Tibial artery (tissue), 4 donors: ENCODE data around the gene NOL4L.

ENCODE experiments used
- DNase-seq, 2 donors: peaks; one replicate each; pipeline ENCODE4 v3.0.0-alpha.2; 2019
- H3K27ac ChIP-seq, 2 donors: fragments of 200-600 bp; sonication (generic) in 1 of 2; 1 replicate in 1 of 2; 2 replicates in 1 of 2; pipeline ENCODE4 v1.5.1; 2018 to 2019; ENCODE audit warnings: mild to moderate bottlenecking in 1 of 2
- H3K27me3 ChIP-seq, 2 donors: fragments of 200-600 bp; sonication (generic) in 1 of 2; one replicate each; pipeline versions ENCODE4 v1.5.1 to v1.6.0; 2016 to 2019
- H3K36me3 ChIP-seq, 3 donors: fragments of 200-600 bp; sonication (generic) in 2 of 3; one replicate each; pipeline ENCODE4 v1.5.1; 2016 to 2019; ENCODE audit warnings: mild to moderate bottlenecking in 2 of 3
- H3K4me1 ChIP-seq, 4 donors: fragments of 200-600 bp; sonication (generic) in 2 of 4; 1 replicate in 3 of 4; 2 replicates in 1 of 4; pipeline ENCODE4 v1.5.1; 2016 to 2019
- H3K4me3 ChIP-seq, 2 donors: fragments of 200-600 bp; sonication (generic) in 1 of 2; 1 replicate in 1 of 2; 2 replicates in 1 of 2; pipeline ENCODE4 v1.5.1; 2018 to 2019; ENCODE audit warnings: mild to moderate bottlenecking in 2 of 2
- H3K9me3 ChIP-seq, 3 donors: fragments of 200-600 bp; sonication (generic) in 1 of 3; one replicate each; pipeline ENCODE4 v1.5.1; 2016 to 2019
- intact Hi-C: fragments of 100-400 bp; cut with DNase I; formaldehyde crosslinking; loops from one replicate; pipeline ENCODE4 v1.15.0; 2023; ENCODE audit warnings: low total_unique reads
- TF ChIP-seq, protein P1 (sequence below), 2 experiments: fragments of 200-600 bp in 1 of 2; fragments of 450-650 bp in 1 of 2; IDR thresholded peaks; one replicate each; pipeline ENCODE4 v1.5.1; 2017 to 2019; ENCODE audit warnings: antibody characterized with exemption in 2 of 2, mild to moderate bottlenecking in 1 of 2, moderate library complexity in 1 of 2

The NOL4L gene

DNA sequence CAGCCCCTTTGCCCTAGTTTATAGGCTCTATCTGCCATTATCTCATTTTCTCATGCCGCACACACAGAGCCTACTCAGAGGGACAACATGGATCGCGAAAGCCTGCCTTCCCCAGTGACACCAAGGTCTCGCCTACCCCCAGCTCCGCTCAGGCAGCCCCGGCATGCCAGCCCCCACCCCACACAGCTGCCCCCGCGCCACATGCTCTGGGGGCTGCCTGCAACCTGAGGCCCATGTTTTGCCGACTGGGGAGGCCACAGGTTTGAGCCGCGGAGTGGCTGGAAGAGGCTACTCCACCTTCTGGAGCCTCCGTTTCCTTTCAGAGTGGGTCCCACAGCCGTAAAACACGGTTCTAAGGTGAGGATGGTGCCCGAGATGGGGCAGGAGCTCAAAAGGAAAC lies 124.9 kb downstream of the NOL4L start:
- no peak overlapping the region for H3K27ac ChIP-seq
- DNase-seq, result no peak
- H3K4me1 ChIP-seq, result peaks cover 7 to 38% (median 14%) of the 10 kb centered on the region in 4 donors
- TF ChIP-seq, protein P1, sequence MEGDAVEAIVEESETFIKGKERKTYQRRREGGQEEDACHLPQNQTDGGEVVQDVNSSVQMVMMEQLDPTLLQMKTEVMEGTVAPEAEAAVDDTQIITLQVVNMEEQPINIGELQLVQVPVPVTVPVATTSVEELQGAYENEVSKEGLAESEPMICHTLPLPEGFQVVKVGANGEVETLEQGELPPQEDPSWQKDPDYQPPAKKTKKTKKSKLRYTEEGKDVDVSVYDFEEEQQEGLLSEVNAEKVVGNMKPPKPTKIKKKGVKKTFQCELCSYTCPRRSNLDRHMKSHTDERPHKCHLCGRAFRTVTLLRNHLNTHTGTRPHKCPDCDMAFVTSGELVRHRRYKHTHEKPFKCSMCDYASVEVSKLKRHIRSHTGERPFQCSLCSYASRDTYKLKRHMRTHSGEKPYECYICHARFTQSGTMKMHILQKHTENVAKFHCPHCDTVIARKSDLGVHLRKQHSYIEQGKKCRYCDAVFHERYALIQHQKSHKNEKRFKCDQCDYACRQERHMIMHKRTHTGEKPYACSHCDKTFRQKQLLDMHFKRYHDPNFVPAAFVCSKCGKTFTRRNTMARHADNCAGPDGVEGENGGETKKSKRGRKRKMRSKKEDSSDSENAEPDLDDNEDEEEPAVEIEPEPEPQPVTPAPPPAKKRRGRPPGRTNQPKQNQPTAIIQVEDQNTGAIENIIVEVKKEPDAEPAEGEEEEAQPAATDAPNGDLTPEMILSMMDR (IDR thresholded peaks at IDR 0.05), result no peak
- no peaks in the 10 kb centered on the region for H3K27me3 ChIP-seq
- H3K9me3 ChIP-seq, result no peaks in the 10 kb centered on the region
- H3K4me3 ChIP-seq, result no peak overlapping the region
- H3K36me3 ChIP-seq, result no peaks in the 10 kb centered on the region
- intact Hi-C loops, result no loop called here

- Histone ChIP-seq H3K9me3 (no peaks in the 10 kb centered on the region), H3K27me3 (no peaks in the 10 kb centered on the region), H3K4me3 (no peak overlapping the region), H3K36me3 (peaks cover 0 to 1% (median 0%) of the 10 kb centered on the region in 3 donors), H3K4me1 (peaks cover 7 to 27% (median 14%) of the 10 kb centered on the region in 4 donors), H3K27ac (no peak overlapping the region)
- DNase-seq, result no peak
- TF ChIP-seq, protein P1 (IDR thresholded peaks at IDR 0.05), result no peak
- intact Hi-C loops, result loop anchor here (10.0 kb wide), 2 partner anchors 124 to 254 kb away; partner anchors contain the start of genes PLAGL2 and POFUT1
Measured at GRCh38 chr20:32458837-32459220, 126.3 kb downstream of the NOL4L start.

GRCh38 chr20:32458061-32458836 lies 126.9 kb downstream of the NOL4L start:
- no peaks in the 10 kb centered on the region for H3K9me3 ChIP-seq
- no peak overlapping the region for H3K27ac ChIP-seq
- H3K4me1 ChIP-seq, result peaks cover 7 to 21% (median 14%) of the 10 kb centered on the region in 4 donors
- H3K27me3 ChIP-seq, result no peaks in the 10 kb centered on the region
- TF ChIP-seq, protein P1 (IDR thresholded peaks at IDR 0.05), result no peak
- H3K4me3 ChIP-seq, result no peak overlapping the region
- DNase-seq, result no peak
- H3K36me3 ChIP-seq, result peaks cover 0 to 7% (median 0%) of the 10 kb centered on the region in 3 donors
- intact Hi-C loops, result loop anchor here (10.0 kb wide), 2 partner anchors 123 to 253 kb away; partner anchors contain the start of genes PLAGL2 and POFUT1

GRCh38 chr20:32457479-32457986 lies 127.6 kb downstream of the NOL4L start:
- TF ChIP-seq, protein P1 (IDR thresholded peaks at IDR 0.05), result no peak
- no peak overlapping the region for H3K27ac ChIP-seq
- H3K4me1 ChIP-seq, result peaks cover 7 to 20% (median 14%) of the 10 kb centered on the region in 4 donors

GRCh38 chr20:32456869-32457478 lies 128.2 kb downstream of the NOL4L start:
- H3K4me1 ChIP-seq, result peaks cover 7 to 20% (median 14%) of the 10 kb centered on the region in 4 donors
- intact Hi-C loops, result loop anchor here (10.0 kb wide), 2 partner anchors 122 to 252 kb away; partner anchors contain the start of genes PLAGL2 and POFUT1
- H3K9me3 ChIP-seq, result no peaks in the 10 kb centered on the region
- H3K27me3 ChIP-seq, result no peaks in the 10 kb centered on the region
- TF ChIP-seq, protein P1 (IDR thresholded peaks at IDR 0.05), result peak; percentile 62 to 75
- DNase-seq, result no peak
- H3K36me3 ChIP-seq, result peaks cover 0 to 20% (median 12%) of the 10 kb centered on the region in 3 donors
- H3K27ac ChIP-seq, result no peak overlapping the region
- H3K4me3 ChIP-seq, result peak overlapping the region; percentile 49 to 54

More at GRCh38 chr20:32457479-32457986, 127.6 kb downstream of the NOL4L start:
- Histone ChIP-seq H3K4me3 (peak overlapping the region; percentile 49 to 54), H3K27me3 (no peaks in the 10 kb centered on the region), H3K9me3 (no peaks in the 10 kb centered on the region), H3K36me3 (peaks cover 0 to 14% (median 6%) of the 10 kb centered on the region in 3 donors)
- intact Hi-C loops, result loop anchor here (10.0 kb wide), 2 partner anchors 123 to 253 kb away; partner anchors contain the start of genes PLAGL2 and POFUT1
- no peak for DNase-seq
